ENCODE data around the gene PPP4R2.
A peak's percentile ranks its signal among the peaks of the same experiment; 100 is the strongest.

- TF ChIP-seq RNF2 (IDR thresholded peaks at IDR 0.05; ENCODE audit: borderline replicate concordance, low read depth, low read length, missing control alignments, poor library complexity, severe bottlenecking) = no peak
- TF ChIP-seq CTCF (IDR thresholded peaks at IDR 0.05; ENCODE audit: control extremely low read depth in 1 of 3, insufficient read depth in 1 of 3, low read depth in 1 of 3, low read length in 3 of 3) = peak in 2 of 3 experiments; percentile 7 to 25; a peak in 2 of 4 replicates
- TF ChIP-seq SIX5 (IDR thresholded peaks at IDR 0.05; ENCODE audit: low read depth, low read length) = no peak
- TF ChIP-seq PHF8 (conservative IDR thresholded peaks at IDR 0.05; ENCODE audit: low read depth, low read length) = no peak
- TF ChIP-seq EP300 (IDR thresholded peaks at IDR 0.05; ENCODE audit: borderline replicate concordance in 1 of 2, low read depth in 2 of 2, low read length in 2 of 2) = no peak
Observed at GRCh38 chr3:73094129-73094528, 97.5 kb downstream of the PPP4R2 start.

All from H1 (cell line).